ENCODE results near the gene PRLR.
"Not testable (repeated sequence)": the region's sequence is repeated elsewhere in the genome, so short reads cannot be mapped to it uniquely, and the experiment has no call there.

DNA sequence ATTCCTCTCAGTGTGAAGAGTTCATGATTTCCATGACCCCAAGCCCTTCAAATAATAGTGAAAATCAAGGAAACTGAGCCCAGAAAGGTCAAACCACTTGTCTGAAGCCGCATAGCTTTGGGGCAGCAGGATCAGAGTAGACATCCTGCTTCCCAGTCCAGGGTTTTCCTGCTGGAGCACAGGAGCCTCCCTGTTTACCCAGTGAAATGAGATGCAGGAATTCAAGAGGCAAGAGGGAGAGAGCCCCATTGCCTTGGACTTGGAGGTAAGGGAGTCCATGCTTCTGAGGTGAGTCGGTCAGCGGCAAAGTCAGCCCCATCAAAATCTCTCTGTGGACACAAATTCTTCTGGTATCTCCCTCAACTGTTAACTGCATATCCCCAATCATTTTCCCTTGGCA is 42.7 kb downstream of the PRLR start:
- TF ChIP-seq, protein P1, sequence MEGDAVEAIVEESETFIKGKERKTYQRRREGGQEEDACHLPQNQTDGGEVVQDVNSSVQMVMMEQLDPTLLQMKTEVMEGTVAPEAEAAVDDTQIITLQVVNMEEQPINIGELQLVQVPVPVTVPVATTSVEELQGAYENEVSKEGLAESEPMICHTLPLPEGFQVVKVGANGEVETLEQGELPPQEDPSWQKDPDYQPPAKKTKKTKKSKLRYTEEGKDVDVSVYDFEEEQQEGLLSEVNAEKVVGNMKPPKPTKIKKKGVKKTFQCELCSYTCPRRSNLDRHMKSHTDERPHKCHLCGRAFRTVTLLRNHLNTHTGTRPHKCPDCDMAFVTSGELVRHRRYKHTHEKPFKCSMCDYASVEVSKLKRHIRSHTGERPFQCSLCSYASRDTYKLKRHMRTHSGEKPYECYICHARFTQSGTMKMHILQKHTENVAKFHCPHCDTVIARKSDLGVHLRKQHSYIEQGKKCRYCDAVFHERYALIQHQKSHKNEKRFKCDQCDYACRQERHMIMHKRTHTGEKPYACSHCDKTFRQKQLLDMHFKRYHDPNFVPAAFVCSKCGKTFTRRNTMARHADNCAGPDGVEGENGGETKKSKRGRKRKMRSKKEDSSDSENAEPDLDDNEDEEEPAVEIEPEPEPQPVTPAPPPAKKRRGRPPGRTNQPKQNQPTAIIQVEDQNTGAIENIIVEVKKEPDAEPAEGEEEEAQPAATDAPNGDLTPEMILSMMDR (IDR thresholded peaks at IDR 0.05; ENCODE audit: borderline replicate concordance, extremely low read depth, low read length, poor library complexity, severe bottlenecking): not testable (repeated sequence)
- not testable (repeated sequence) for TF ChIP-seq EZH2 (IDR thresholded peaks at IDR 0.05; ENCODE audit: borderline replicate concordance, low read depth, low read length, severe bottlenecking)
